HUES6 (cell line): ENCODE results near the gene TBRG4.

ENCODE experiments used
- H3K27ac ChIP-seq: 2 replicates; pipeline ENCODE4 v1.7.0; 2013; ENCODE audit warnings: low read depth, mild to moderate bottlenecking, low read length, inconsistent platforms
- H3K27me3 ChIP-seq: 2 replicates; pipeline ENCODE4 v1.6.1; 2013; ENCODE audit warnings: low read length; ENCODE audit not compliant: control insufficient read depth, insufficient read depth
- H3K36me3 ChIP-seq: 2 replicates; pipeline ENCODE4 v1.6.1; 2013; ENCODE audit warnings: low read length; ENCODE audit not compliant: control insufficient read depth, insufficient read depth
- H3K4me1 ChIP-seq: 2 replicates; pipeline ENCODE4 v1.6.1; 2013; ENCODE audit warnings: low read length; ENCODE audit not compliant: control insufficient read depth, insufficient read depth
- H3K4me3 ChIP-seq: 2 replicates; pipeline ENCODE4 v1.5.1; 2013; ENCODE audit warnings: low read depth, low read length
- H3K9ac ChIP-seq: one replicate; pipeline ENCODE4 v1.6.1; 2013; ENCODE audit warnings: mild to moderate bottlenecking, low read length
- H3K9me3 ChIP-seq: 2 replicates; pipeline ENCODE4 v1.6.1; 2013; ENCODE audit warnings: low read depth, low read length; ENCODE audit not compliant: control insufficient read depth, insufficient read depth

Gene TBRG4

GRCh38 chr7:45101748-45102147, 9.7 kb downstream of the TBRG4 start:
- Histone ChIP-seq H3K27me3 (no peaks in the 10 kb centered on the region), H3K9ac (no peak overlapping the region), H3K4me1 (no peaks in the 10 kb centered on the region), H3K36me3 (peaks cover 81% of the 10 kb centered on the region), H3K4me3 (no peak overlapping the region), H3K27ac (no peak overlapping the region), H3K9me3 (no peaks in the 10 kb centered on the region)

- H3K9me3 ChIP-seq: no peaks in the 10 kb centered on the region
- no peaks in the 10 kb centered on the region for H3K4me1 ChIP-seq
- no peaks in the 10 kb centered on the region for H3K27me3 ChIP-seq
- H3K9ac ChIP-seq: no peak overlapping the region
- no peak overlapping the region for H3K4me3 ChIP-seq
- no peak overlapping the region for H3K27ac ChIP-seq
- H3K36me3 ChIP-seq: peaks cover 73% of the 10 kb centered on the region
These were observed 10.6 kb downstream of the TBRG4 start for GRCh38 chr7:45100761-45101480.

GRCh38 chr7:45099891-45100760, 11.4 kb downstream of the TBRG4 start:
- H3K27ac ChIP-seq: no peak overlapping the region

GRCh38 chr7:45098983-45099839, 12.3 kb downstream of the TBRG4 start:
- H3K36me3 ChIP-seq: peaks cover 56% of the 10 kb centered on the region
- no peak overlapping the region for H3K27ac ChIP-seq
- no peak overlapping the region for H3K9ac ChIP-seq
- H3K4me3 ChIP-seq: no peak overlapping the region
- no peaks in the 10 kb centered on the region for H3K9me3 ChIP-seq
- H3K4me1 ChIP-seq: no peaks in the 10 kb centered on the region
- no peaks in the 10 kb centered on the region for H3K27me3 ChIP-seq

More at GRCh38 chr7:45099891-45100760, 11.4 kb downstream of the TBRG4 start:
- Histone ChIP-seq H3K27me3 (no peaks in the 10 kb centered on the region), H3K9me3 (no peaks in the 10 kb centered on the region), H3K9ac (no peak overlapping the region), H3K4me1 (no peaks in the 10 kb centered on the region), H3K4me3 (no peak overlapping the region), H3K36me3 (peaks cover 65% of the 10 kb centered on the region)

GRCh38 chr7:45092931-45093235, 18.6 kb downstream of the TBRG4 start:
- Histone ChIP-seq H3K36me3 (no peaks in the 10 kb centered on the region), H3K9me3 (no peaks in the 10 kb centered on the region), H3K9ac (no peak overlapping the region), H3K4me1 (peaks cover 16% of the 10 kb centered on the region), H3K4me3 (no peak overlapping the region), H3K27me3 (peaks cover 13% of the 10 kb centered on the region), H3K27ac (no peak overlapping the region)

GRCh38 chr7:45092100-45092930, 19.2 kb downstream of the TBRG4 start:
- Histone ChIP-seq H3K9me3 (no peaks in the 10 kb centered on the region), H3K27ac (no peak overlapping the region; the same call in 1 of the 2 replicates), H3K9ac (no peak overlapping the region), H3K27me3 (peaks cover 14% of the 10 kb centered on the region), H3K4me1 (peaks cover 16% of the 10 kb centered on the region), H3K36me3 (no peaks in the 10 kb centered on the region), H3K4me3 (0 out of 2 replicates have a peak overlapping the region, but pooled peaks have one; percentile 21)

- Histone ChIP-seq H3K27ac (no peak overlapping the region), H3K9me3 (no peaks in the 10 kb centered on the region), H3K4me1 (peaks cover 16% of the 10 kb centered on the region), H3K9ac (no peak overlapping the region), H3K27me3 (peaks cover 14% of the 10 kb centered on the region), H3K4me3 (peak overlapping the region; percentile 75), H3K36me3 (no peaks in the 10 kb centered on the region)
These were observed 22.1 kb downstream of the TBRG4 start for GRCh38 chr7:45089341-45089891.

- Histone ChIP-seq H3K27ac (no peak within 1 kb of the TSS), H3K4me3 (peak within 1 kb of the TSS; percentile 75), H3K9me3 (no peaks in the 10 kb centered on the region), H3K27me3 (peaks cover 14% of the 10 kb centered on the region), H3K4me1 (peaks cover 16% of the 10 kb centered on the region), H3K36me3 (no peaks in the 10 kb centered on the region), H3K9ac (peak within 1 kb of the TSS; percentile 50)
These were observed 22.6 kb downstream of the TBRG4 start, which contains the start of gene NACAD for GRCh38 chr7:45088821-45089340. Gene NACAD (minus strand): TSS chr7:45088969. CDS start chr7:45088894, 75 bp downstream.

- Histone ChIP-seq H3K9ac (no peak overlapping the region), H3K36me3 (no peaks in the 10 kb centered on the region), H3K27ac (no peak overlapping the region), H3K4me3 (peak overlapping the region; percentile 75), H3K4me1 (peaks cover 16% of the 10 kb centered on the region), H3K9me3 (no peaks in the 10 kb centered on the region), H3K27me3 (peaks cover 14% of the 10 kb centered on the region)
These were observed 23.3 kb downstream of the TBRG4 start for GRCh38 chr7:45088146-45088701.
